ENCODE data around the gene SNX11. TPM values are rescaled to one million over a fixed set of nuclear protein-coding genes. Genes with fewer than 3 reads are reported as not detected.

The SNX11 gene
- total RNA-seq, 1 donor: 20.6 TPM

DNA sequence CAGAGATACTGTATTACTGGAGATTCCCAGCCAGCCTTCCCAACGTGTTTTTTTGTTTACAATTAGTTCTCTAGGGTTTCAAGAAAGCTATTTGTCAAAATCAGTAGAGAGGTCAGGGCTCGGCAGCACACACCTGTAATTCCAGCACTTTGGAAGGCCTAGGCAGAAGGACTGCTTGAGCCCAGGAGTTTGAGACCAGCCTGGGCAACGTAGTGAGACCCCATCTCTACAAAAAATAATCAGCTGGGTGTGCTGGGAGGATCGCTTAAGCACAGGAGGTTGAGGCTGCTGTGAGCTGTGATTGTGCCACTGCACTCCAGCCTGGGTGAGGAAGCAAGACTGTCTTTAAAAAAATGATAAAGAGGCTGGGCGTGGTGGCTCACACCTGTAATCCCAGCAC is 25.7 kb upstream of the SNX11 start:
- Histone ChIP-seq H3K4me1 (ENCODE audit: insufficient read depth, low read length) (peaks cover 2% of the 10 kb centered on the region), H3K36me3 (ENCODE audit: insufficient read depth, low read length) (peaks cover 1% of the 10 kb centered on the region), H3K9me3 (ENCODE audit: low read depth, low read length) (no peaks in the 10 kb centered on the region), H2AFZ (ENCODE audit: low read length) (no peak overlapping the region), H3K4me3 (ENCODE audit: insufficient read depth, low read length) (no peak overlapping the region), H3K4me2 (ENCODE audit: insufficient read depth, low read length) (no peak overlapping the region), H4K20me1 (ENCODE audit: insufficient read depth, low read length) (peaks cover 21% of the 10 kb centered on the region), H3K27ac (ENCODE audit: low read depth, low read length) (no peak overlapping the region), H3K79me2 (ENCODE audit: insufficient read depth, low read length) (peaks cover 79% of the 10 kb centered on the region), H3K27me3 (ENCODE audit: insufficient read depth, low read length) (no peaks in the 10 kb centered on the region)
- no peak for DNase-seq (ENCODE audit: insufficient read length, low spot score, missing footprints)
- TF ChIP-seq, protein P1, sequence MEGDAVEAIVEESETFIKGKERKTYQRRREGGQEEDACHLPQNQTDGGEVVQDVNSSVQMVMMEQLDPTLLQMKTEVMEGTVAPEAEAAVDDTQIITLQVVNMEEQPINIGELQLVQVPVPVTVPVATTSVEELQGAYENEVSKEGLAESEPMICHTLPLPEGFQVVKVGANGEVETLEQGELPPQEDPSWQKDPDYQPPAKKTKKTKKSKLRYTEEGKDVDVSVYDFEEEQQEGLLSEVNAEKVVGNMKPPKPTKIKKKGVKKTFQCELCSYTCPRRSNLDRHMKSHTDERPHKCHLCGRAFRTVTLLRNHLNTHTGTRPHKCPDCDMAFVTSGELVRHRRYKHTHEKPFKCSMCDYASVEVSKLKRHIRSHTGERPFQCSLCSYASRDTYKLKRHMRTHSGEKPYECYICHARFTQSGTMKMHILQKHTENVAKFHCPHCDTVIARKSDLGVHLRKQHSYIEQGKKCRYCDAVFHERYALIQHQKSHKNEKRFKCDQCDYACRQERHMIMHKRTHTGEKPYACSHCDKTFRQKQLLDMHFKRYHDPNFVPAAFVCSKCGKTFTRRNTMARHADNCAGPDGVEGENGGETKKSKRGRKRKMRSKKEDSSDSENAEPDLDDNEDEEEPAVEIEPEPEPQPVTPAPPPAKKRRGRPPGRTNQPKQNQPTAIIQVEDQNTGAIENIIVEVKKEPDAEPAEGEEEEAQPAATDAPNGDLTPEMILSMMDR (IDR thresholded peaks at IDR 0.05; ENCODE audit: extremely low read depth, low read depth, low read length): no peak

DNA sequence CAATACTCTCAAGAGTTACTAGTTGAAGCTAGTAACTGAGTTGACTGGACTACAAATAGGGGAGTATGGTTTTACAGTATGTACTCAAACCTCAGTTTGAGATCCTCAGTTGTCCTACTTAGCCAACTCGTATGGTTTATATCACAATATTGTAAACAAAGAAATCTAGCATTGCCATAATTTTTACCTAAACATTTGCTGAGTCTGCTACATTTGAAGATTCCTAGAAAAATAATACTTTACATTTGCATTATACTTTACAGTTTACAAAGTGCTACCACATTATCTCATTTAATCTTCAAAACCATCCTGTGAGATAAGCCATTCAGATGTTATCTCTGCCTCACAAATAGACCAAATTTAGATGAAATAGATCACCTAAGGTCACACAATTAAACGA is 22.6 kb upstream of the SNX11 start:
- no peak overlapping the region for H3K4me3 ChIP-seq (ENCODE audit: insufficient read depth, low read length)
- no peaks in the 10 kb centered on the region for H3K27me3 ChIP-seq (ENCODE audit: insufficient read depth, low read length)
- TF ChIP-seq, protein P1 (IDR thresholded peaks at IDR 0.05; ENCODE audit: extremely low read depth, low read depth, low read length): no peak
- no peaks in the 10 kb centered on the region for H3K4me1 ChIP-seq (ENCODE audit: insufficient read depth, low read length)
- no peak overlapping the region for H2AFZ ChIP-seq (ENCODE audit: low read length)
- peaks cover 20% of the 10 kb centered on the region for H4K20me1 ChIP-seq (ENCODE audit: insufficient read depth, low read length)
- H3K9me3 ChIP-seq (ENCODE audit: low read depth, low read length): no peaks in the 10 kb centered on the region
- peaks cover 81% of the 10 kb centered on the region for H3K79me2 ChIP-seq (ENCODE audit: insufficient read depth, low read length)
- H3K27ac ChIP-seq (ENCODE audit: low read depth, low read length): no peak overlapping the region
- no peak overlapping the region for H3K4me2 ChIP-seq (ENCODE audit: insufficient read depth, low read length)
- H3K36me3 ChIP-seq (ENCODE audit: insufficient read depth, low read length): no peaks in the 10 kb centered on the region
- DNase-seq (ENCODE audit: insufficient read length, low spot score, missing footprints): no peak

DNA sequence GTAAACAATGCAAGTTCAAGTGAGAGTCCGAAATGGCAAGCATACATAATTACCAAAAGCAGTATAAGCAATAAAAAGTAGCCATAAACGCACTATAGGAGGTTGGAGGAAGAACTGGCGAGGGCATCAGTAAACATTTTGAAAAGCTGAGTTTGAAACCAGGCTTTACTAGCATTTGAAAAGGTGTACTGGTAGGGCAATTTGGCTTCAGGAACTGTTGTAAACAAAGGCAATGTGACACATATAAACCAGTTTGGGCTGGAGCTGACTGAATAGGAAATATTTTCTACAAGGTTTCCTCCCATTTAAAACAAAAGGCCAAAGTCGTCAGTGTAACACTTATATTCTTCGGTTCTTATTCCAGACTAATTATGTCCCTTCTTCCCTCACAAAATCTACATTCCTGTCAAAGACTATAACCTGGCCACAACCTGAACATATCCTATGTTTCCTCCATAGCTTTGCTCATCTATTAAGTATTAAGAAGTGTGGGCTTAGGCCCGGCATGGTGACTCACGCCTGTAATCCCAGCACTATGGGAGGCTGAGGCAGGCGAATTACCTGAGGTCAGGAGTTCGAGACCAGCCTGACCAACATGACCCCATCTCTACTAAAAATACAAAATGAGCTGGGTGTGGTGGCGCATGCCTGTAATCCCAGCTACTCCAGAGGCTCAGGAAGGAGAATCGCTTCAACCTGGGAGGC is 14.1 kb upstream of the SNX11 start:
- Histone ChIP-seq H3K79me2 (ENCODE audit: insufficient read depth, low read length) (peaks cover 97% of the 10 kb centered on the region), H3K9me3 (ENCODE audit: low read depth, low read length) (no peaks in the 10 kb centered on the region), H4K20me1 (ENCODE audit: insufficient read depth, low read length) (no peaks in the 10 kb centered on the region), H3K4me2 (ENCODE audit: insufficient read depth, low read length) (no peak overlapping the region), H3K36me3 (ENCODE audit: insufficient read depth, low read length) (peaks cover 4% of the 10 kb centered on the region), H3K4me1 (ENCODE audit: insufficient read depth, low read length) (no peaks in the 10 kb centered on the region), H2AFZ (ENCODE audit: low read length) (no peak overlapping the region), H3K27me3 (ENCODE audit: insufficient read depth, low read length) (no peaks in the 10 kb centered on the region), H3K4me3 (ENCODE audit: insufficient read depth, low read length) (no peak overlapping the region), H3K27ac (ENCODE audit: low read depth, low read length) (no peak overlapping the region)
- no peak for DNase-seq (ENCODE audit: insufficient read length, low spot score, missing footprints)
- TF ChIP-seq, protein P1 (IDR thresholded peaks at IDR 0.05; ENCODE audit: extremely low read depth, low read depth, low read length): no peak

DNA sequence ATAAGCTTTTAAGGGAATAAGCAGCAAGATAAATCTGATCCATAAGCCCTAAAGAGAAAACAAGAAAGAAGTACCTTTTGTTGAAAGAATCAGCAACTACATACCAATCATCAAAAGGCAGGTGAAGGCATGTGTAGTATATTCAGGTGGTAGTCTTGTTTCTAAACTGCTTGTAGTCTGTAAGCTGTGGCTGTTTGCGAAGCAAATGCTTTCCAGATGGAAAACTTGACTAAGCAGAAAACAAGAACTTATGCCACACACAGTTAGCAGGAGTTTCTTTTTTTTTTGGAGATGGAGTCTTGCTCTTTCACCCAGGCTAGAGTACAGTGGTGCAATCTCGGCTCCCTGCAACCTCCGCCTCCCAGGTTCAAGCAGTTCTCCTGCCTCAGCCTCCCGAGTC is 12.0 kb upstream of the SNX11 start:
- H2AFZ ChIP-seq (ENCODE audit: low read length): no peak overlapping the region
- H3K9me3 ChIP-seq (ENCODE audit: low read depth, low read length): no peaks in the 10 kb centered on the region
- H3K79me2 ChIP-seq (ENCODE audit: insufficient read depth, low read length): peaks cover 97% of the 10 kb centered on the region
- TF ChIP-seq, protein P1 (IDR thresholded peaks at IDR 0.05; ENCODE audit: extremely low read depth, low read depth, low read length): no peak
- H3K27ac ChIP-seq (ENCODE audit: low read depth, low read length): no peak overlapping the region
- no peak overlapping the region for H3K4me2 ChIP-seq (ENCODE audit: insufficient read depth, low read length)
- H3K27me3 ChIP-seq (ENCODE audit: insufficient read depth, low read length): no peaks in the 10 kb centered on the region
- no peak for DNase-seq (ENCODE audit: insufficient read length, low spot score, missing footprints)
- H3K4me1 ChIP-seq (ENCODE audit: insufficient read depth, low read length): peaks cover 3% of the 10 kb centered on the region
- no peaks in the 10 kb centered on the region for H4K20me1 ChIP-seq (ENCODE audit: insufficient read depth, low read length)
- peaks cover 7% of the 10 kb centered on the region for H3K36me3 ChIP-seq (ENCODE audit: insufficient read depth, low read length)
- H3K4me3 ChIP-seq (ENCODE audit: insufficient read depth, low read length): no peak overlapping the region

All from osteoblast (primary cell).